GM08714 (cell line): ENCODE measurements around the gene HKDC1.
"Not testable (repeated sequence)": the region's sequence is repeated elsewhere in the genome, so short reads cannot be mapped to it uniquely, and the experiment has no call there.

Source experiments
- H3K4me3 ChIP-seq: fragments of 200-500 bp; sonication (Bioruptor generic); 2 replicates; pipeline ENCODE4 v1.5.1; 2014; ENCODE audit warnings: mild to moderate bottlenecking, low read length, inconsistent platforms
- ZNF274 ChIP-seq: IDR thresholded peaks from 2 replicates; pipeline ENCODE4 v1.6.1; 2012; ENCODE audit warnings: mild to moderate bottlenecking, low read depth, low read length

HKDC1 gene

GRCh38 chr10:69268761-69269416, 48.8 kb downstream of the HKDC1 start:
- no peak overlapping the region for H3K4me3 ChIP-seq
- no peak for TF ChIP-seq ZNF274

- H3K4me3 ChIP-seq, result no peak overlapping the region
- TF ChIP-seq ZNF274, result no peak
These were observed 49.6 kb downstream of the HKDC1 start for GRCh38 chr10:69269761-69270160.

- no peak overlapping the region for H3K4me3 ChIP-seq
- no peak for TF ChIP-seq ZNF274
These were observed 50.9 kb downstream of the HKDC1 start for GRCh38 chr10:69270990-69271389.

GRCh38 chr10:69272624-69273023, 52.5 kb downstream of the HKDC1 start:
- H3K4me3 ChIP-seq, result no peak overlapping the region
- TF ChIP-seq ZNF274, result no peak

- TF ChIP-seq ZNF274, result no peak
These were observed 55.3 kb downstream of the HKDC1 start for GRCh38 chr10:69275444-69275843.

GRCh38 chr10:69276503-69276902, 56.4 kb downstream of the HKDC1 start:
- H3K4me3 ChIP-seq, result no peak overlapping the region
- TF ChIP-seq ZNF274, result no peak

More at GRCh38 chr10:69275444-69275843, 55.3 kb downstream of the HKDC1 start:
- H3K4me3 ChIP-seq, result no peak overlapping the region

GRCh38 chr10:69278446-69278963, 58.4 kb downstream of the HKDC1 start, which contains the start of gene HK1:
Gene HK1, plus strand, starts transcription at chr10:69278496.
- no peak for TF ChIP-seq ZNF274
- no peak within 1 kb of the TSS for H3K4me3 ChIP-seq

- TF ChIP-seq ZNF274, result no peak
- H3K4me3 ChIP-seq, result no peak overlapping the region
These were observed 59.0 kb downstream of the HKDC1 start for GRCh38 chr10:69279110-69279509.

GRCh38 chr10:69281507-69282413, 61.6 kb downstream of the HKDC1 start:
- no peak for TF ChIP-seq ZNF274
- no peak overlapping the region for H3K4me3 ChIP-seq

- not testable (repeated sequence) for H3K4me3 ChIP-seq
These were observed 64.3 kb downstream of the HKDC1 start for GRCh38 chr10:69284402-69284801.

- TF ChIP-seq ZNF274, result no peak
- H3K4me3 ChIP-seq, result no peak overlapping the region
These were observed 65.6 kb downstream of the HKDC1 start for GRCh38 chr10:69285699-69286098.

GRCh38 chr10:69287181-69287580, 67.0 kb downstream of the HKDC1 start:
- TF ChIP-seq ZNF274, result no peak

GRCh38 chr10:69290993-69291392, 70.9 kb downstream of the HKDC1 start:
- TF ChIP-seq ZNF274, result no peak
- H3K4me3 ChIP-seq, result no peak overlapping the region

More at GRCh38 chr10:69287181-69287580, 67.0 kb downstream of the HKDC1 start:
- no peak overlapping the region for H3K4me3 ChIP-seq

- no peak overlapping the region for H3K4me3 ChIP-seq
- no peak for TF ChIP-seq ZNF274
These were observed 72.3 kb downstream of the HKDC1 start for GRCh38 chr10:69292459-69292858.
